Measurements from ENCODE around the gene MYH6.

The MYH6 gene

DNA sequence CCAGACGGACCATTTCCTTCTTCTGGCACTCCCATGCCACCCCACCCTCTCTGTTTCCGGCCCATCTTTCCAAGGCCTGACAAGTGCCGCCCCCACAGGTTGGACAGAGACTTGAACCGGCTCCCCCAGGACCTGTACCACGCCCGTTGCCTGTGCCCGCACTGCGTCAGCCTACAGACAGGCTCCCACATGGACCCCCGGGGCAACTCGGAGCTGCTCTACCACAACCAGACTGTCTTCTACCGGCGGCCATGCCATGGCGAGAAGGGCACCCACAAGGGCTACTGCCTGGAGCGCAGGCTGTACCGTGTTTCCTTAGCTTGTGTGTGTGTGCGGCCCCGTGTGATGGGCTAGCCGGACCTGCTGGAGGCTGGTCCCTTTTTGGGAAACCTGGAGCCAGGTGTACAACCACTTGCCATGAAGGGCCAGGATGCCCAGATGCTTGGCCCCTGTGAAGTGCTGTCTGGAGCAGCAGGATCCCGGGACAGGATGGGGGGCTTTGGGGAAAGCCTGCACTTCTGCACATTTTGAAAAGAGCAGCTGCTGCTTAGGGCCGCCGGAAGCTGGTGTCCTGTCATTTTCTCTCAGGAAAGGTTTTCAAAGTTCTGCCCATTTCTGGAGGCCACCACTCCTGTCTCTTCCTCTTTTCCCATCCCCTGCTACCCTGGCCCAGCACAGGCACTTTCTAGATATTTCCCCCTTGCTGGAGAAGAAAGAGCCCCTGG is 32.4 kb downstream of the MYH6 start:
- DNase-seq = no peak

- DNase-seq = no peak
These were observed 35.0 kb downstream of the MYH6 start for GRCh38 chr14:23373041-23373440.

DNA sequence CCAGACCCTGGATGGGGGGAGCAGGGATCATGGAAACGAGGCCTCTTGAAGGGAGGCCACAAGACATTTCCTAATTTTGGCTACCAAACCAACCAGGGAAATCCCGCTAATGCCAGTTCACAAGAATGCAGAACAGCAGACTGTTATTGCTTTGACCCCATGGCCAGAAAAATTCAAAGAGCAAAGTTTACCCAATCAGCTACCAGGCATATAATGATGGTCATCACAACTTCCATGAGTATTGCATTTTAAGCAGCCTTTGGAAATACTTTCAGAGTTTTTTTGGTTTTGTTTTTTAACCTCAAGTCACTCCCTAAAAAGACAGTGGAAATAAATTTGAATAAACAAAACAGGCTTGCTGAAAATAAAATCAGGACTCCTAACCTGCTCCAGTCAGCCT is 35.6 kb downstream of the MYH6 start, which contains the start of gene IL25:
Gene IL25 (plus strand): TSS at position 301 of the 400 bp plus-strand sequence.
- DNase-seq = no peak

DNA sequence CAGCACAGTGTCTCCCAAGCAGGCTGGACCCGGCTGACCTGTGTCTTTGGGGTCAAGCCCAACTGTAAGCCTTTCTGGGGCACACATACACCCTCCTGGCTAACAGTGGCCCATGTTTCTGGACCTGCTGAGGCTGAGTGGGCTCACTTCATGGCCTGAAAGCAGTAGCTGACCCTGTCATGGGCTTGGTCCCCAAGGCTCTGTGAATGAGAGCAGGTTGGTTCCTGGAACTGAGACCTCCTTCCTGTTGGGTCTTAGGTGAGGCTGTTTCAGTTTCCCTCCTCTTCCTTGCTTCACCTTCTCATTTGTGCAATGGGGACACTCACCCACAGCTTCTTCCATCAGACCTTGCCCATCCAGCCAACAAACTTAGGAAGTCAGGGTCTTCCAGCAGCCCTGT is 36.2 kb downstream of the MYH6 start:
- no peak for DNase-seq

- no peak for DNase-seq
These were observed 37.9 kb downstream of the MYH6 start for GRCh38 chr14:23370221-23370620.

- DNase-seq = no peak
These were observed 41.6 kb downstream of the MYH6 start for GRCh38 chr14:23366426-23366921.

DNA sequence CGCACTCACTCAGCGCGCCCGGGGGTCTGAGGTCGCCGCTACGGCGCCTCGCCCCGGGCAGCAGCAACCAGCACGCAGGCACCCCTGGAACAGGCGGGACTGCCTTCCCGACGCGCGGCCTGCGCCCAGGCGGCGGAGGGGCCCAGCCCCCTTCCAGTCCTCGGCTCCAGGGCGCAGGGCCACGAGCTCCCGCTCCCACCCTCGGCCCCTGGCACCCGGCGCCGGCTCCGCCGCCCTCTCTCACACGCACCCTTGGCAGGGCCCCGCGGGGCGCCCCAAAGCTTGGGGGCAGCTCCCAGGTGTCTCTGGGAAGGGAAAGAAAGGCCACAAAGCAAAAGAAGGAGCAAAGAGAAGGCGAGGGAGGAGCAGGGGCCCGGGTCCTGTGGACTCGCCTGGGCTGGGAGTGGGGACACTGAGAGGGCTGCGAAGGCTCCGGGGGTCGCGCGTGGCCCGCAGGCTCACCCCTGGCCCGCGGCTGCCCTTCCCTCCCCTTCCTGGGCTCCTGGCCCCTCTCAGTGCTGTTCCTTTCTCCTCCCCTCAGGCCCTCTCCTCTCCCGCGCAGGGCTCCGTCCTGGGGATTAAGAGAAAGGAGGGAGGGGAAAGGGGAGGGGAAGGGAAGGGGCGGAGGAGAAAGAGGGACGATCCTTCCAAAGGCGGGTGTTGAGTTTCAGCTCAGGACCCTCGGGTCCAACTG is 42.2 kb downstream of the MYH6 start:
- no peak for DNase-seq

DNA sequence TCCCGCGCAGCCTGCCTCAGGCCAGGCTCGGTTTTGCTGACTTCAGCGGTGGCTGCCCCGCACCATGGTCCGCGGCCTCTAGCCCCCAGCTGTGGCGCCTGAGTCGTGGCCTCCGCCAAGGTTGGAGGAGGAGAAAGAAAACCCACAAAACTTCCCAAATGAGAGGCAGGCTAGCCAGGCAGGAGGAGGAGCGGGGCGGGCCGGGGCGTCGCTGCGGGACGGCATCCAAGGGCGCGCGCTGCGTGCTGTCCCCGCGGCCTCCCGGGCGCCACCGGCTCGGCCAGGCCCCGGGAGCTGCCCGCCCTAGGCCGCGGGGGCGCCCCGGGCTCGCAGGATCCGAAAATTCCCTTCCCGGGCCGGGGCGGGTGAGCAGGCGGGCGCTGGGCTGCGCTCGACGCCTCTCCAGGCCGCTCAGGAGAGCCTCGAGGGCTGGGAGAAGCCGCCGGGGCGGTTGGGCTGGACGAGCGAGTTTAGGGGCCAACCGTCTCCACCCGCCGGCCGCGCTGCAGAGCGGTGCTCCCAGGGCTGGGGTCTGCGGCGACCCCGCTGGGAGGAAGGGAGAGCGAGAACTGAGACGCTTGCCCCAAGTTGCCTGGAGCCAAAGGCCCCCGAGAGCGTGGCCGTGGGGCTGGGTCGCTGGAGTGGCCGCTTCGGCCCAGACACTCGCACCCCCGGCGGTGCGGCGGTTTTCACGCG is 42.9 kb downstream of the MYH6 start, which contains the start of gene EFS:
Gene EFS (minus strand): TSS at position 137 of the 696 bp plus-strand sequence. CDS start 147 bp downstream, outside the sequence.
- no peak for DNase-seq

DNA sequence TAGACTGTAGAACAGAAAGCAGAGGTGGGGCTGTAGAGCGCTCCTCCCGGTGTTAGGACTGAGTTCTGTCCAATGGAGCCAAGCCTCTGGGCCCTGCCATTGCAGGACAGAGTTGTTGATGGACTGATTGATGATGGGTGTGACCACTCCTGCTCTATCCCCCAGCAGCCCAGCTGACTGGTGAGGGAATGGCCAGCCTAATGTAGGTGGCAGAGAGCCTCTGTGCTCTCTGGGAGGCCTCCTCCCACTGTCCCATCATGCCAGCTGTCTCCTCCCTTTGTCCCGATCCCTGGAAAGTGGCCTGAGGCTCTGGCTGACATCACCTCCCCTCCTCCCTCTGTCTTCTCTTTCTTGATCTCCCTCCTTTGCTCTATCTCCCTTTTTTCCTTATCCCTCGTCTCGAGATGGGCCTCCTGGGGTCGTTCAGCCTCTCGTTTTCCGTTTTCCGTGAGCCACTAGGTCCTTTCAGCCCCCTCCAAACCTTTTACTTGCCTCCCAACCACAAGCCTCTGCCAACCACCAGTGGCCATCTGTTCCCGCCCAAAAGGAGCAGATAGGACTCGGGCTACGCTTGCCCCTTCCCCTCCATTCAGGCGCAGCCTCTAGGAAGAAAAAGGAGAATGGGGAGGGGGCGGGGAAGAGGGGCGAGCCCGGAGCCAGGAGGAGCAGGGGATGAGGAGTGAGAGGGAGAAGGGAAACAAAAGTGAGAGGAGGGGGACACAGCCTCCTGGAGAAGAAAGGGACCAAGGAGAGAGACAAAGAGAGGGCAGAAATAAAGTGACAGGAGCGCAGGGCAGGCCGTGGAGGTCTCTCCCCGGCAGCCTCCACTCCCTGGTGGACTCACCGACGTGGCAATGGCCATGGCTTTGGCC is 43.7 kb downstream of the MYH6 start:
- no peak for DNase-seq

GRCh38 chr14:23362200-23362599 is 45.9 kb downstream of the MYH6 start:
- DNase-seq = no peak

DNA sequence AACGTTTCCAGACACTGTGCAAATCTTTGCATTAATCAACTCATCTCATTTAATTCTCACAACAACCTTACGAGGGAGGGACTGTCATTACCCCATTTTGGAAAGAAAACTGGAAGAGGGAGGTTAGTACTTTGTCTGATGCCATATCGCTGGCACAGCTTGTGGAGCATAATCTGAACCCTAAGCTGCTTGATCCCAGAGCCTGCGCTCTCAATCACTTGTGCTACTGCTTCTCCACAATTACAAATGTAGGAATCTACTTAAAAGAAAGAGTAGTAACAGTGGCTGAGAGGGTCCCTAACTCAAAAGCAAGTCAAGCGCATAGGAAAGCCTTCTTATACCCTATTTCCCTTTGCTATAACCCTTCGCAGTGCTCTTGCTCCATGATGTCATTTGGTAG is 46.3 kb downstream of the MYH6 start:
- no peak for DNase-seq

- DNase-seq = no peak
These were observed 46.8 kb downstream of the MYH6 start for GRCh38 chr14:23361320-23361719.

DNA sequence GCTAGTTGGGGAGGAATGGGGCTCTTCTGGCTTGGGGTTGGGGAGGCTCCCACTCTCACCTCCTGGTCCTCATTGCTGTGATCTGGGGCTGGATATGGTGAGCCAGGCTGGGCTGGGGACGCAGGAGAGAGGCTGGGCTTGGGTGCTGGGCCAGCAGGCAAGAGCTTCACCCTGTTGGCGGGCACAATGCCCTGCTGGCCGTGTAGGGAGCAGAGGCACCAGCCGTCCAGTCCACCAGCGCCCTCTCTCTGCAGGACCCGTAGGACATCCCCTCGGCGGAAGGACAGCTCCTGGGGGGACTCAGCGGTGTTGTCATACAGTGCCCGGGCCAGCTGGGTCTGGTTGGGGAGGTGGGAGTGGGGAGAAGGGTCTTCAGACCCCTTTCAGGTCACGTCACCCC is 47.6 kb downstream of the MYH6 start:
- no peak for DNase-seq

DNA sequence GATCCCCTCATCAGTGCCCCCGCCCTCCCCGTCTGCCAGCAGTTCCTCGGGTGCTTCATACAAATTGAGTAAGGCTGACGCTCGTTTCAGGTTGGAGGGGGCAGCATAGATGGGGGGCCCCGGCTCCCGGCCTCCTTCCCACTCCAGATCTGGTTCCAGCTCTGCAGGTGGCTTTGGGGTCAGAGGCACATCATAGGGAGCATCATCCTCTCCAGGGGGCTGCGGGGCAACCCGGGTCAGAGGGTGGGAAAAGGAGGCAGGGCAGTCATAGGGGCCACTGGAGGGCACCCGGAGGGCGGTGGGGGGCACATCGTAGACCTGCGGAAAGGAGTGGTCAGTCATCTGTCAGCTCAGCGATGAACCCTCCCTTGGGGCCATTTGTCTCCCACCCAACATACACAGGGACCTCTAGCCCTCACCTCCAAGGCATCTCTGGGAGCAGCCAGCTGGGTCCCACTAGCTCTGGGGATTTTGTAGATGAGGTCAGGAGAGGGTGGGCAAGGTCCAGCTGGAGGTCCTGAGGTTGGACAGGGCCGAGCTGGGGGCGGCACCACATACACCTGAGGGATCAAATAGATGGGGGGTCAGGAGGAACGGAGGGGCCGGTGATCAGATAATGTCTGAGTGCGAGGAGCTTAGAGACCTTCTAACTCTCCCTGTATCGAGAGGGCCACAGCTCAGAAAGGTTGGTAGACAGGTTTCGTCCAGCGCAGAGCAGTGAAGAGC is 48.2 kb downstream of the MYH6 start:
- DNase-seq = no peak

DNA sequence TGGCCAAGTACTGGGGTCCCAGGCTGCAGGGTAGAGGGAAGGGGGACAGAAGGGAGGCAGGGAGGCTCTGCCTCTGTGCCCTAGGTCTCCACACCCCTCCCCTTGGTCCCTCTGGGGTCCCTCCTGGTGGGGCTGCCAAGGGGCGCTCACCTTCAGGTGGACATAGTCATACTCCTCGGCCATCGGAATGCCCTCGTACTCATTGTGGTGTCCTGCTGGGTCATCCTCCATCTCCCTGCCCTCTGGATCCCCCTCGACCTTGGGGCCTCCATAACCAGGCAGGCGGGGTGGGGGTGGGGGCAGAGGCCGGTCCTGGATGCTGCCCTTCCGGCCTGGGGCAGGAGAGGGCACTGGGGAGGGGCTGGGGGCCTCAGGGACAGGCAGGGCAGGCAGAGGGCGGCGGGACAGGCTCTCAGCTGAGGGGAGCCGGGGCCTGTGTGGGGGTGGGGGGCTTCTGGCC is 48.9 kb downstream of the MYH6 start:
- DNase-seq = no peak

GRCh38 chr14:23358553-23359166 is 49.4 kb downstream of the MYH6 start:
- no peak for DNase-seq

DNA sequence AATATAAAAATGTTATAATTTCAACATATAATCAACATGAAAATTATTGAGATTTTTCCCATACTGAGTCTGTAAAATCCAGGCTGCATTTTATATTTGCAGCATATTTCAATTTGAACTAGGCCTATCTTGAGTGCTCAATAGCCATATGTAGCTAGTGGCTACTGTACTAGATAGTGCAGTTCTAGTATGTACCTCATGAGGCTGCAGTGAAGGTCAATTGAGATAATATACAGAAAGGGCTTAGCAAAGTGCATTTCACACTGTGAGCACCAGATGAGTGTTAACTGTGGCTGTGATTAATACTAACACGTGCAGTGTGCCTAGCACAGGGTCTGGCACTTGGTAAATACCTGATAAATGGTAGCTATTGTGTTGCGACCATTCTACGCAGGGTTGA is 50.0 kb downstream of the MYH6 start:
- no peak for DNase-seq

GRCh38 chr14:23357261-23357660 is 50.8 kb downstream of the MYH6 start:
- DNase-seq = no peak

- DNase-seq = no peak
These were observed 51.4 kb downstream of the MYH6 start for GRCh38 chr14:23356662-23357061.

GRCh38 chr14:23355871-23356435 is 52.1 kb downstream of the MYH6 start:
- DNase-seq = no peak

GRCh38 chr14:23354990-23355389 is 53.1 kb downstream of the MYH6 start:
- DNase-seq = no peak

All from stimulated activated CD4-positive, alpha-beta T cell treated with anti-CD3 and anti-CD28 coated beads, Interleukin-4, amount 100 ng/mL, for 24 hours (primary cell).